Measurements from ENCODE around the gene KLHL14. TPM values are rescaled to one million over a fixed set of nuclear protein-coding genes. Genes with fewer than 3 reads are reported as not detected.

Gene KLHL14
- total and polyA plus RNA-seq, 2 experiments from 2014 or later: 0.44 to 1.9 TPM

- no peak overlapping the region for H3K27ac ChIP-seq (ENCODE audit: low read depth)
- no peaks in the 10 kb centered on the region for H3K36me3 ChIP-seq (ENCODE audit: insufficient read depth)
- no peak for DNase-seq (ENCODE audit: low spot score)
- no peak for ATAC-seq
- H3F3A ChIP-seq (replicated peaks; ENCODE audit: low read depth): no peaks in the 10 kb centered on the region
- H3K4me3 Mint-ChIP-seq: no peak overlapping the region
- H3K27ac Mint-ChIP-seq: no peak overlapping the region
- H3K9me2 ChIP-seq (ENCODE audit: insufficient read depth): peaks cover 7% of the 10 kb centered on the region; the same call in 1 of the 2 replicates
- no peaks in the 10 kb centered on the region for H4K20me1 ChIP-seq (replicated peaks; ENCODE audit: insufficient read depth)
- H3K9me3 Mint-ChIP-seq: no peaks in the 10 kb centered on the region
- no peak for TF ChIP-seq ZNF462 (CRISPR knock-in tag; IDR thresholded peaks at IDR 0.05)
- H3K4me3 ChIP-seq: no peak overlapping the region
- no peaks in the 10 kb centered on the region for H3K27me3 Mint-ChIP-seq (ENCODE audit: insufficient read depth, low read depth, poor library complexity)
- 0 out of 3 replicates have a peak, but pooled peaks cover 2% of the 10 kb centered on the region for H3K4me1 Mint-ChIP-seq
- H3K36me3 Mint-ChIP-seq (ENCODE audit: low read depth): no peaks in the 10 kb centered on the region
- no peak overlapping the region for H3K4me2 ChIP-seq
- H3K27me3 ChIP-seq (ENCODE audit: insufficient read depth): no peaks in the 10 kb centered on the region
- H2AFZ ChIP-seq: no peak overlapping the region
- no peaks in the 10 kb centered on the region for H3K79me2 ChIP-seq (replicated peaks; ENCODE audit: insufficient read depth)
- no peaks in the 10 kb centered on the region for H3K4me1 ChIP-seq (ENCODE audit: insufficient read depth)
These were observed 143.5 kb downstream of the KLHL14 start for GRCh38 chr18:32629292-32629691.

GRCh38 chr18:32624182-32624723 lies 148.6 kb downstream of the KLHL14 start:
- no peaks in the 10 kb centered on the region for H3K36me3 Mint-ChIP-seq (ENCODE audit: low read depth)
- H2AFZ ChIP-seq: no peak overlapping the region
- ATAC-seq (no peak), DNase-seq (ENCODE audit: low spot score) (no peak)
- 0 out of 3 replicates have a peak, but pooled peaks cover 2% of the 10 kb centered on the region for H3K4me1 Mint-ChIP-seq
- no peak overlapping the region for H3K4me3 ChIP-seq
- H3K27me3 ChIP-seq (ENCODE audit: insufficient read depth): no peaks in the 10 kb centered on the region
- no peaks in the 10 kb centered on the region for H3F3A ChIP-seq (replicated peaks; ENCODE audit: low read depth)
- no peaks in the 10 kb centered on the region for H4K20me1 ChIP-seq (replicated peaks; ENCODE audit: insufficient read depth)
- no peak overlapping the region for H3K4me2 ChIP-seq
- H3K27ac ChIP-seq (ENCODE audit: low read depth): no peak overlapping the region
- no peak for TF ChIP-seq REST (IDR thresholded peaks at IDR 0.05; ENCODE audit: unreplicated experiment)
- H3K27me3 Mint-ChIP-seq (ENCODE audit: insufficient read depth, low read depth, poor library complexity): peaks cover 2% of the 10 kb centered on the region
- no peaks in the 10 kb centered on the region for H3K9me3 Mint-ChIP-seq
- H3K79me2 ChIP-seq (replicated peaks; ENCODE audit: insufficient read depth): no peaks in the 10 kb centered on the region
- H3K27ac Mint-ChIP-seq: no peak overlapping the region
- H3K4me1 ChIP-seq (ENCODE audit: insufficient read depth): no peaks in the 10 kb centered on the region
- H3K36me3 ChIP-seq (ENCODE audit: insufficient read depth): no peaks in the 10 kb centered on the region
- H3K4me3 Mint-ChIP-seq: no peak overlapping the region
- H3K9me2 ChIP-seq (ENCODE audit: insufficient read depth): no peaks in the 10 kb centered on the region; the same call in 1 of the 2 replicates

All from GM23338 (cell line).